HG03066 (cell line): ENCODE measurements around the gene ABO.
"Not testable (repeated sequence)": the region's sequence is repeated elsewhere in the genome, so short reads cannot be mapped to it uniquely, and the experiment has no call there.

ENCODE experiments used
- ATAC-seq: cut with Tn5 transposase; IDR thresholded peaks from one replicate; pipeline ENCODE4 v1.9.1; 2021; ENCODE audit warnings: low read depth; ENCODE audit not compliant: unreplicated experiment

ABO gene

DNA sequence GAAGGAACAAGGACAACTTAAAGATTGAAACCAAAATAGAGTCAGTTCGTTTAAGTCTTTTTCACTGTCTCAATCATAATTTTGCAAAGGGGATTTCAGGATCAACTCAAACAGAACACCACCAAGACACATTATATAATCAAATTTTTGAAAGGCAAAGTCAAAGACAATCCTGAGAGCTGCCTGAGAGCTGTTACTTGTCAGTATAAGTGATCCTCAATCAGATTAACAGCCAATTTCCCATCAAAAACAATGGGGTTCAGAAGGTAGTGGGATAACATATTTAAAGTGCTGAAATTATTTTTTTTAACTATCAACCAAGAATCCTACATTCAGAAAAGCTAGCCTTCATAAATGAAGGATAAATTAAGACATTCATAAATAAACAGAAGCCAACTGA lies 19.3 kb upstream of the ABO start:
- ATAC-seq = no peak

DNA sequence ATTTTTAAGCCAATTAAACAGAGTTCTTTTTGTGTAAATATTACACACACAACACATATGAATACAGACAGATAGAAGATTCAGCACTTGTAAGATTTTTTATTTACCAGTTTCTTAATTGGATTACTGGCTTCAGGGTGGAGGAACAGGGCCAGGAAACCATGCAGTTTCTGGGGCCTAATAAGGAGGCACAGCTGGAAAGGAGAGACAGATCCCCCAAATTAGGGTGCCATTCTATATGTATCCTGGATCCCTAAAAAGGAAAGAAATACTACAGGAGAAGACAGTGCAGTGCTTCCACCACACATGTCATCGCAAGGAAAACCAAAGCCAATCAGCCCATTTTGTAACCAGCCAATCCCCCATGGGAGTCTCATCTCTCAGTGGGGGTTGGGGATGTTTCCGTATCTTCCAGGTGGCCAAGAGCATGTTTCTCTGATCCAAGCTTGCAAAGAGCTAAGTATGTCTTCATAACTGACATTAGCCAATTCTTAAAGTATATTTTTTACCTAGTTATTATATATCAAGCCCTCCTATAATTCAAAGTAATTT lies 15.8 kb upstream of the ABO start:
- no peak for ATAC-seq

DNA sequence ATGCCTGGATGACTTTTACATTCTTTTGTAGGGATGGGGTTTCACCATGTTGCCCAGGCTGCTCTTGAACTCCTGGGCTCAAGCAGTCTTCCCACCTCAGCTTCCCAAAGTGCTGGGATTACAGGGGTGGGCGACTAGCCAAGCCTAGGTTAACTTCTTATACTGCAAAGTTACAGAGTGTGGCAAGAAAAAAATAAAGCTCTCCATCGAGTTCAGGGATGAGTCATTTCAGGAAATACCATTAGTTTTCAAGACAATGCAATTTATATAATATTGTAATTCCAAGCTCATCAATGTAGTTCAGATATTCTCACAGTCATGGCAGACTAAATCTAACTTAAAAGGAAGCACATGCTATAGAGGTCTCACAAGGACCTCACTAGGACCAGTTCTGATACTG lies 11.5 kb upstream of the ABO start:
- no peak for ATAC-seq

DNA sequence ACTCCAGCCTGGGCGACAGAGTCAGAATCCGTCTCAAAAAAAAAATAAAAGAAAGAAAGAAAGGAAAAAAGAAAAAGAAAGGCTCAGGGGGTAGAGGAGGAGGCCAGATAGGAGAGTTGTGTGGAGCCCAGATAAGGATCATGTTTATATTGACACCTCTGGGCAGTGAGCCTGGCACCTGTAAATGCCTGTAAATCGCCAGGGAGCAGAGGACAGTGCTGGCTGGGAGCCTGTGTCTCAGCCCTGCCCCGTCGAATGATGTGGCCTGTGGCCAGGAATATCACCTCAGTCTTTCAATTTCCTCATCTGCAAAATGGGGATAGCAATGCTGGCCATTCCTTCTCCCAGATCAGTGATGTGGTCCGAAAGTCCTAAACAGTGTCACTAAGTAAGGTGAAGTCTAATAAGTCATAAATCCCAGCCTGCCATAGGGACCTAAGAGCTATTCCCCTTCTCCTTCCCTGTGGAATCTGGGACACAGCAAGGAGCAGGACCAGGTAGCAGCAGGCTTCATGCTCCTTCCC lies 10.3 kb upstream of the ABO start:
- no peak for ATAC-seq

DNA sequence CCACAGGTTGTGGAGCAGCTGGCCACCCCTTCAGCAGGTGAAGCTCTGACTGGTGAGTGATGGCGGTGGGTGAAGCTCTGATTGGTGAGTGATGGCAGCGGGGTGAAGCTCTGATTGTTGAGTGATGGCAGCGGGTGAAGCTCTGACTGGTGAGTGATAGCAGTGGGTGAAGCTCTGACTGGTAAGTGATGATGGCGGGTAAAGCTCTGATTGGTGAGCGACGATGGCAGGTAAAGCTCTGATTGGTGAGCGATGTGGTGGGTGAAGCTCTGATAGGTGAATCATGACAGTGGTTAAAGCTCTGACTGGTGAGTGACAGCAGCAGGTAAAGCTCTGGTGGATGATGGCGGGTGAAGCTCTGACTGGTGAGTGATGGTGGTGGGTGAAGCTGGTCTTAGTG lies 9.4 kb upstream of the ABO start:
- ATAC-seq = no peak

DNA sequence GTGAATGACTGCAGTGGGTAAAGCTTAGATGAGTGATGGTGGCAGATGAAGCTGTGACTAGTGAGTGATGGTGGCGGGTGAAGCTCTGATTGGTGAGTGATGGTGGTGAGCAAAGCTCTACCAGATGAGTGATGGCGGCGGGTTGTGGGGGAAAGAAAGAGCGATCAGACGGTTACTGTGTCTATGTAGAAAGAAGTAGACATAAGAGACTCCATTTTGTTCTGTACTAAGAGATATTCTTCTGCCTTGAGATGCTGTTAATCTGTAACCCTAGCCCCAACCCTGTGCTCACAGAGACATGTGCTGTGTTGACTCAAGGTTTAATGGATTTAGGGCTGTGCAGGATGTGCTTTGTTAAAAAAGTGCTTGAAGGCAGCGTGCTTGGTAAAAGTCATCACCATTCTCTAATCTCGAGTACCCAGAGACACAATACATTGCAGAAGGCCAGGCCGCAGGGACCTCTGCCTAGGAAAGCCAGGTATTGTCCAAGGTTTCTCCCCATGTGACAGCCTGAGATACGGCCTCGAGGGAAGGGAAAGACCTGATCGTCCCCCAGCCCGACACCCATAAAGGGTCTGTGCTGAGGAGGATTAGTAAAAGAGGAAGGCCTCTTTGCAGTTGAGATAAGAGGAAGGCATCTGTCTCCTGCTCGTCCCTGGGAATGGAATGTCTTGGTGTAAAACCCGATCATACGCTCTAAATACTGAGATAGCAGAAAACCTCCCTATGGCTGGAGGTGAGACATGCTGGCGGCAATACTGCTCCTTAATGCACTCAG lies 8.4 kb upstream of the ABO start:
- not testable (repeated sequence) for ATAC-seq

DNA sequence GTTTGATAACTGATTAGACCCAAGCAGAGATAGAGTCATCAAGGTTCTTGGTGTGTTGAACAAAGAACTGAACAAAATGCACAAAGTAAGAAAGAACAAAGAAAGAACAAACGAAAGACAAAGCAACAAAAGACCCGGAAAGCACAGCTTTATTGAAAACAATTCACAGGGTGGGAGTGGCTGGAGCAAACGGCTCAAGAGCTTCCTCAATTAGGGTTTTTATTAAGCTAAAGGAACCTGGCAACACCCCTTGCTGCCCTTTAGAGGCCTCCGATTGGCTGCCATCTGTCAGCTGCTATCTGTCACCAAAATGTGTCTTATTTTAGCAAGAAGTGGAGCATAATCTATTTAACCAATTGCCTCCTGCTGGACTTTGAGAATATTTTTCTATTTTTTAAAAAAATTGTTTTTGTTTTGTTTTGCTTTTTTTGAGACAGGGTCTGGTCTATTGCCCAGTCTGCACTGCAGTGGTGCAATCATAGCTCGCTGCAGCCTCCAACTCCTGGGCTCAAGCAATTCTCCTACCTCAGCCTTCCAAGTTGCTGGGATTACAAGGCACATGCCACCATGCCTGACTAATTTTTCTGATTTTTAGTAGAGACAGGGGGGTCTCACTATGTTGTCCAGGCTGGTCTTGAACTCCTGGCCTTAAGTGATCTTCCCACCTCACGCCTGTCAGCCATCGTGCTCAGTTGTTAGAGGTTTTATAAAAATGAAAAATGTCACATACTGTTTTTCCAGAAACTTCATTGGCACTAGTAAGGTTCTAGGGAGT lies 7.7 kb upstream of the ABO start:
- no peak for ATAC-seq

DNA sequence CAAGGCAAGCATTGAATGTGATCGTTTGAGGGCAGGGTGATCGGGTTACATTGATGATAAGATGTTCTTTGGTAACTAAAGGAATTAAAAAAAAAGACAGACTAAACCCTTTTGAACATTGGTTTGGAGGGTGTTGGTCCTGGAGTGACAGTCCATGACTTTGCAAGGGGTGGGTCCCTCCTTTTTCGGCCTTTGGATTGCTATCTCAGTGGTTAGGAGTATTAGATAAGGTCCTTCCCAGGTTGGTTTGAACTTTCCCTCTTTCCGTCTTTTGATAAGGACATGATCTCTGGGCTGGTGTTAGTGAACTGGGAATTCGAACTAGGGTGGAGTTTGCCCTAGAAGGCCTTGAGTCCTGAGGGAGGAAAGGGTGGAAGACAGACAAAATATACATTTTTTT lies 5.4 kb upstream of the ABO start:
- ATAC-seq = no peak

DNA sequence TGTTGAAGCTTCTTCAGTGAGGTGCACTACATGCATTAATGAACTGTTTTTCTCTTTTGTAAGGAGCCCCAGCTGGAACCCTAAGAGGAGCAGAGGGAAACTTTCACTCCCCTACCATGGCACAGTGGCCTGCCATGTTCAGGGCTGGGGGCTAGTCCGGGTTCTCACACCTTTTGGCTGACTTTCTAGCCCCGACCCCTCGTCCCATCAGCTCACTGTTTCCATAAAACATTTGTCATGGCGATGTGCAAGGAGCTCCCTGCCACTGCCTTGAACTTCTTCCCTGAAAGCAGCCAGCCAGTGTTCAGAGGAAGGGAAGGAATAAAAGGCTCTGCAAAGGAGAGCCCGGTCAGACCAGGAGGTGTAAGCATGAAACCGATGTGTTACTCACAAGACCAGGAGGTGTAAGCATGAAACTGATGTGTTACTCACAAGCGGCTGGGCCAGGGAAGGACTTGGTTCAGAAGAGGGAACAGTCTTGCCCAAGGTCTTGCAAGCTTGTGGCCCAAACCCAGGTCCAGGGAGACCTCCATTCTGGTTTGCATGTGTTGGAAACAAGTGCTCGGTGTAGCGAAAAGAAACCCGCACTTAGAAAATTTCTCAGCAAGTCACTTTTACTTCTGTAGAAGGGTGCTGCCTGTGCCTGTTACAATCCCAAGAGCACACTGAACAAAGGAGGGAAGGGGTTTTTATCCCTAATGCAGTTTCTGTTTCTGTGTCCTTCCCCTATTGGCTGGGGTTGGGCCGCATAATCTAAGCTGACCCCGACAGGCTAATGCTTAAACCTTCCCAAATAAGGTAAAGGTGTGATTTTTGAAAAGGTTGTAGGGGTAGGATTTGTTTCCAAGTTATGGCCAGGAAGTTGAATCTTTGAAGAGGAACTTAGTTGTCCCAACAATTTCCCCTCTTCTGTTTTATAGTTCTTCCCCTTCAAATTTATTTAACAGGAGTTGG lies 3.4 kb upstream of the ABO start:
- no peak for ATAC-seq

DNA sequence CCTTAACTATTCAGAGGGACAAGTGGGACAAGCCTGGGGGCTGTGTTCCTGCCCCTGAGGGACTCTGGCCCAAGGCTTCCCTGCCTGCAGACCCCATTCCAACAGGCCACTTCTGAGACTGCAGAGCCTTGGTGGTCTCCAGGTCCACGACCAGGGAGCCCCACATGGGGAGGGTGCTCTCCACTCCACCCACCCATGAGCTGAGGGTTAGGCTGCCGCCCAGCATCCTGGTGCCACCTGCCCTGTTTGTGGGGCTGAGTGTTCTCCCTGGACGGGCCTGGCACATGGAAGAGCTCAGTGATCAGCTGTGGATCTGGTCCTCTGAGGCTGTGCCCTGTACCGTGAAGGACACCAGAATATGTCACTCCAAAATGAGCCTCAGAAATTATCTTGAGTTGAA lies 2.5 kb upstream of the ABO start:
- no peak for ATAC-seq

DNA sequence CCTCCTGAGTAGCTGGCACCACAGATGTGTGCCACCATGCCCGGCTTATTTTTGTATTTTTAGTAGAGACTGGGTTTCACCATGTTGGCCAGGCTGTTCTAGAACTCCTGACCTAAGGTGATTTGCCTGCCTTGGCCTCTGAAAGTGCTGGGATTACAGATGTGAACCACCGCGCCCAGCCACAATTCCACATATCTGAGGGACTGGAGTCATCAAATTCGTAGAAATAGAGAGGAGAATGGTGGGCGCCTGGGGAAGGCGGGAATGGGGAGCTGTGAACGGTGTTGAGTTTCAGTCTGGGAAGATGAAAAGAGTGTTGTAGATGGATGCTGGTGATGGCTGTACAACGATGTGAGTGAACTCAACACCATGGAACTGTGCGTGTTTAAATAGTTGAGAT lies 1.9 kb upstream of the ABO start:
- no peak for ATAC-seq

DNA sequence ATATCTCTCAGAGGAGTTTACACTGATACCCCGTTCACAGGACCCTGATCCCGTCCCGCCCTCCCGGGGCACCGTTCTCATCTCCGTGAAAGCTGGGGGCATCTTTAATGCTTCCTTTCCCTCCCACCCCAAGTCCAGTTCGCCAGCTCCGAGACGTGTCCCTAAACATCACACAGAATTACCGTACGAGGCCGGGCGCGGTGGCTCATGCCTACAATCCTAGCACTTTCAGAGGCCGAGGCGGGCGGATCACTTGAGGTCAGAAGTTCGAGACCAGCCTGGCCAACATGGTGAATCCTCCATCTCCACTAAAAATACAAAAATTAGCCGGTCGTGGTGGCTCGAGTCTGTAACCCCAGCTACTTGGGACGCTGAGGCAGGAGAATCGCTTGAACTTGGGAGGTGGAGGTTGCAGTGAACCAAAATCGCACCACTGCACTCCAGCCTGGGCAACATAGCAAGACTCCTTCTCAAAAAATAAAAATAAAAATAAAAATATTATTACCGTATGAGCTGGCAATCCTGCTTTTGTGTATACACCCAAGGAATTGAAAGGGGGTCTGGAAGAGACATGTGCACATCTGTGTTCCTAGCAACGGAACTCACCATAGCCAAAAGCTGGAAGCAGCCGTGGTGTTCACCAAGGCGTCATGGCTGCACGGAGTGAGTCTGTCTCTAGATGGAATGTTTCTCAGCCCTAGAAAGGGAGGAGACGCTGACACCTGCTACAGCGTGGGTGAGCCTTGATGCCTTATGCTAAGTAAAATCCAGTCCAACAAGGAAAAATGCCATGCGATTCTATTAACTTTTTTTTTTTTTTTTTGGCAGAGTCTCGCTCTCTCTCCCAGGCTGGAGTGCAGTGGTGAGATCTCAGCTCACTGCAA lies 1.2 kb upstream of the ABO start:
- no peak for ATAC-seq

DNA sequence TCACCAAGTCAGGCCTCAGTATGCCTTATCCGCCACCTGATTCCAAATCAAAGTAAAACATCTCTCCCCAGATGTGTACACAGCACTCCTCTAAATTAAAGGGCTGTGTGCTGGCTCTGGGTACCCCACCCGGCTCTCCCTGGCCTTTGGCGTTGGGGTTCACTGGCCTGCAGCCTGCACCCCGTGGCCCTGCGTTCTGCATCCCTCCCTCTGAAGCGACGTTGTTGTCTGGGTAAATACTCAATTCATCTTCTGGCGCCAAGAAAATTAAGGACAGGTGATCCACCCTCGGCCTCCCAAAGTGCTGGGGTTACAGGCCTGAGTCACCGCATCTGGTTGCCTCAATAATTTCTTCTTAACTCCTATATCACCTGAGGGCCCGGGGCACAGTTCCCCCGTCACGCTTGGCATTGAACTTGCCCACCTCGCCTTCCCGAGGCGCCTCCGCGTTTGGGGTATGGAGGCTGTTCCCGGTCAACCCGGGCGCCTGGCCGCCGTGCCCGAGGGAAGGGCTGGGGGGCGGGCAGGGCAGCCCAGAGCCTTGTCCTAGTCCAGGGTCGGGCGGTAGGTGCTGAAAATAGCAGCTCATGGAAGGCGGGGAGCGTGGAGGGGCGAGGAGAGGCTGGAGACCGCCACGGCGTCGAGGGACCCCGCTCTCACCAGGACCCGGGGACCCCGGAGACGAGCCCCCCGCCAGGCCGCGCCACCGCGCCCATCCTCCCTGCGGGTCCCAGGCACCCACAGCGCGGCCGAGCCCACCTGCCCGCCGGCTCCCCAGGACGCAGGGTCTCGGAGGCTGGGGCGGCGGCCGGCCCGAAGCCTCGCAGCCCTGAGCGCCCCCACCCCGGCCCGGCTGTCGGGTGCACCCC lies 531 bp downstream of the ABO start:
- ATAC-seq = no peak

DNA sequence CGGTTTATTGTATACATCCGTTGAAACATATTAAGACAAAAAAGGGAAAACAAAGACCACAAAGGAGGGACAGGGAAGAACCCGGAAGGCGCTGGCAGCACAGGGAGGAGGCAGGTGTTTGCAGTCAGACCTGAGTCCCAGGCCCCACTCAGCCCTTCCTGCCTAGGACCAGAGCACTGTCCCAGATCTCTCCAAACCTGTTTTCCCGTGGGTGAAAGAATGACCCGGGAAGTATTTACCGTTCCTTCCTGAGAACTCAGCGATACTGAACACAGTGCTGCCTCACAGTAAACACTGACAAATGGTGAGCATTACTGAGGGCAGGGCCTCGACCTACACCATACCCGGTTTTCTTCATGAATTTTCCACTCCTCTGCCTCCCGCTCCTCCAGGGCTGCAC lies 1.2 kb downstream of the ABO start:
- ATAC-seq = no peak

DNA sequence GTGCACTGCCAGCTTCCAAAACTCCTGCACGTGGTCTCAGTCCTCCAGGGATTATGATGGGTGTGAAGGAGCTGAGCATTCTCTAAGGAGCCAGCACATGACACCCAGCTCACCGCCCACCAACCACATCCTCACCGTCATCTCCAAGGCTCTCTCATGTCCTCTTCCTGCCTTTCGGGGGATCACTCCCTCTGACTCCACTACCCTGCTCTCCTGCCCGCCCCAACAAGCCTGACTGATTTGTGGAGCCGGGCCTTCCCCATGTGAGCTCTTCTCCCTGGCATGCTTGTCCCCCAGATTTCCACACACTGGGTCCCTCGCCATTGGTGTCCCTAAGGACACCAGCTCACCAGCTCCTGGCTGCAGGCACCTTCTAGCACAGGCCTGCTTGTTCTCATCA lies 1.9 kb downstream of the ABO start:
- no peak for ATAC-seq

DNA sequence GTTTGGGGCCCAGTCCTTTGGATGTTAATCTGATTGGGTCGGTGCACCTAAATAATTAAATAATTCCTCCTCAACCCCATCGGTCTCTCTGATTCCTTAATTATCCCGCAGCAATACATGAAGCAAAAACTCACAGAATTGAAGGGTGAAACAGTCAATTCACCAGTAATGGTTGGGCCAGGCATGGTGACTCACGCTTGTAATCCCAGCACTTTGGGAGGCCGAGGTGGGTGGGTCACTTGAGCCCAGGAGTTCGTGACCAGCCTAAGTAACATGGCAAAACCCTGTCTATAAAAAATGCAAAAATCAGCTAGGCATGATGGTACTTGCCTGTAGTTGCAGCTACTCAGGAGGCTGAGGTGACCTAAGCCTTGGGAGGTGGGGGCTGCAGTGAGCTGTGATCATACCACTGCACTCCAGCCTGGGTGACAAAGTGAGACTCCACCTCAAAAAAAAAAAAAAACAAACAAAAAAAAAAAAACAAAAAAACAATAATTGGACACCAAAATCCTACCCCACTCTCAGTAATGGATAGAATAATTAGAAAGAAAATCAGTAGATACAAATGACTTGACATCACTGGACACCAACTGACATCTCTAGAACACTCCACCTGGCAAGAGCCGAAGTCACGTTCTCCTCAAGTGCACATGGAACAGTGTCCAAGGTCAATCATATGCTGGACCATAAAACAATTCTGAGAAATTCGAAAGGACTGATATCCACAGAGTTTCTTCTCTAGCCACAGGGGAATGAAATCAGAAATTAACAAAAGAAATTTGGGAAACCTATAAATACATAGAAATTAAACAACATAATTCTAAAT lies 5.3 kb downstream of the ABO start:
- no peak for ATAC-seq

DNA sequence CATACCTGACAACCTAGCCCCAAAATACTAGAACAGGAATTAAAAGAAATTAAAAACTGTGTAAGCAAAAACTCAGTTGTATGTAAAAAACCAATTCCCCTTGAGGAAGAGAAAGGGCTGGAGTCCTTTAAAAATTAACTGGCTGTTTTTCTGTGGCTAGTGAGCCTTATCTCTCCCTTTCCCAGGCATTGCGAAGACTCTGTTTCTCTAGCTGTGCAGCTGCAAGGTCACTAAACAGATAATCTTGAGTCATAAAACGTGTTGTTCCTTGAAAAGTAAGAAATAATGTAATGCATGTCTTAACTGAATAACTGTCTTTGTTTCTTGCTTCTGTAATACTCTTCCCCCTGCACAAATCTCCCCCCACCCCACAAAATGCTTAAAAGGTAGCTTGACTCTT lies 5.9 kb downstream of the ABO start:
- not testable (repeated sequence) for ATAC-seq
